Measurements from ENCODE around the gene CYBB.
A peak's percentile ranks its signal among the peaks of the same experiment; 100 is the strongest.
"Not testable (repeated sequence)": the region's sequence is repeated elsewhere in the genome, so short reads cannot be mapped to it uniquely, and the experiment has no call there.

Gene CYBB

DNA sequence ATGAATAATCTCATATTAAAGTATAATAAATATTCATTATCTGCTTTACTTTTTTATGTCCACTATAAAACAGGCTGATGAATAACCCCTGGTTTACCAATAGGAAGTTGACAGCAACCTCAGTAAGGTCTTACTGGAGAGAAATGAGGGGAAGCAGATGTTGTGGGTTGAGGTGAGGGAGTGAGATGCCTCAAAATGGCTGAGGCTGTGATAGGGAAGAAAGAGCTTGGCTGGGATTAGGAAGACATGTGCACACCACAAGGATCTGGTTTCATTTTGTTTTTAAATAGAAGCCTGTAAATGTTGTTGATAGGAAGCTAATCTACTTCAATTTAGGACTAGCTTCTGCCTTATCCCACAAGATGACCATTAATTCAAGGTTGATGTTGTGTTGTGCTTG, 14.4 kb upstream of the CYBB start:
- H3K4me3 ChIP-seq (ENCODE audit: low read depth, low read length), result no peak overlapping the region
- TF ChIP-seq, protein P1, sequence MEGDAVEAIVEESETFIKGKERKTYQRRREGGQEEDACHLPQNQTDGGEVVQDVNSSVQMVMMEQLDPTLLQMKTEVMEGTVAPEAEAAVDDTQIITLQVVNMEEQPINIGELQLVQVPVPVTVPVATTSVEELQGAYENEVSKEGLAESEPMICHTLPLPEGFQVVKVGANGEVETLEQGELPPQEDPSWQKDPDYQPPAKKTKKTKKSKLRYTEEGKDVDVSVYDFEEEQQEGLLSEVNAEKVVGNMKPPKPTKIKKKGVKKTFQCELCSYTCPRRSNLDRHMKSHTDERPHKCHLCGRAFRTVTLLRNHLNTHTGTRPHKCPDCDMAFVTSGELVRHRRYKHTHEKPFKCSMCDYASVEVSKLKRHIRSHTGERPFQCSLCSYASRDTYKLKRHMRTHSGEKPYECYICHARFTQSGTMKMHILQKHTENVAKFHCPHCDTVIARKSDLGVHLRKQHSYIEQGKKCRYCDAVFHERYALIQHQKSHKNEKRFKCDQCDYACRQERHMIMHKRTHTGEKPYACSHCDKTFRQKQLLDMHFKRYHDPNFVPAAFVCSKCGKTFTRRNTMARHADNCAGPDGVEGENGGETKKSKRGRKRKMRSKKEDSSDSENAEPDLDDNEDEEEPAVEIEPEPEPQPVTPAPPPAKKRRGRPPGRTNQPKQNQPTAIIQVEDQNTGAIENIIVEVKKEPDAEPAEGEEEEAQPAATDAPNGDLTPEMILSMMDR (IDR thresholded peaks at IDR 0.05; ENCODE audit: borderline replicate concordance, insufficient read depth, low read depth, low read length), result no peak

DNA sequence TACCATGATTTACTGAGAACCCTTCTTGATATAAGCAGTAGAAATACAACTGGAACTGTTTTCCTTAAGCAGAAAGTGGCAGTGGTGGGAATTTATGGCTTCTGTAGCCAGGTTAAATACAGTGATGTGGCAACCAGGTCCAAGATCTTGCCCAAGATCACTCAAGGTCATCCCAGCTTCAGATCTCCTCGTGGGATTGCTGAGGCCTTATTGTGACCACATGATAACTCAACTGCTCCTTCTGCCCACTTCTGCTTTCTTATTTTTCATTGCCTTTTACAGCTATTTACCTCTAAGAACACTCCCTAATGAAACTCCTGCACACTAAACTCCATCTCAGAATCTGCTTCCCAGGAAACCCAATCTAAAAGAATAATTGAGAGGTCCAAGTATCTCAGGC, 12.4 kb upstream of the CYBB start:
- H3K4me3 ChIP-seq (ENCODE audit: low read depth, low read length), result no peak overlapping the region
- TF ChIP-seq, protein P1 (IDR thresholded peaks at IDR 0.05; ENCODE audit: borderline replicate concordance, insufficient read depth, low read depth, low read length), result no peak

DNA sequence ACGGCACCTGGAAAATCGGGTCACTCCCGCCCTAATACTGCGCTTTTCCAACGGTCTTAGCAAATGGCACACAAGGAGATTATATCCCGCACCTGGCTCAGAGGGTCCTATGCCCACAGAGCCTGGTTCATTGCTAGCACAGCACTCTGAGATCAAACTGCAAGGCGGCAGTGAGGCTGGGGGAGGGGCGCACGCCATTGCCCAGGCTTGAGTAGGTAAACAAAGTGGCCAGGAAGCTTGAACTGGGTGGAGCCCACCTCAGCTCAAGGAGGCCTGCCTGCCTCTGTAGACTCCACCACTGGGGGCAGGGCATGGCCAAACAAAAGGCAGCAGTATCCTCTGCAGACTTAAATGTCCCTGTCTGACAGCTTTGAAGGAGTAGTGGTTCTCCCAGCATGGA, 11.0 kb upstream of the CYBB start:
- not testable (repeated sequence) for H3K4me3 ChIP-seq (ENCODE audit: low read depth, low read length)

DNA sequence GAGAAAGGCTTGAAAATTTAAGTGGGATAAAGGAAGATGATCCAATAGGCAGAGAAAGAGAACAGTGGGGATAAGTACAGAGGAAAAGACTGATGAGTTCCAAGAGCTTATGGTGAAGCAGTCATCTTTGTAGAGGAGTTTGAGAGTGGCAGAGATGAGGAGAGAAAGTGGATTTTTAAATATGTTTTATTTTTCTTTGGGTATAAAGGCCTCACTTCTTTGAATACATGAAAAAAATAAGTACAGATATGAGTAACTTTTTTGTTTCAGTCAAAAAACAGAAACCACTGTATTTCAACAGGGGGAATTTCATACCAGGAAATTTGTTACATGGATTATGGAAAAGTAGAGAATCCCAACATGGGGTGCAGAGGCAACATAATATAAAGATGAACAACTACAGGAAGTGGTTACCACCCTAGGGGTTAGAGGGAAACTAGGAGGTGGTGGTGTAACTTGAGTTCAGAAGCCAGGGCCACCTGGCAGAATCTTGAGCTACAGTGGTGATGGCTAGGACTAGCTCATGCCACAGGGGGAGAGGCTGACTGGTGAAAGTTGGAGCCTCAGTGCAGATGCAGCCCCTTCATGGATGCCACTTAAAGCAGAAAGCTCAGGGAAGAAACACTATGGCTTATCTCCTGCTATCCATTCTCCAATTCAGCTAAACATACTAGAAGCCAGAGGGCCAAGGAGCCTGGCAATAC, 3.4 kb upstream of the CYBB start:
- H3K4me3 ChIP-seq (ENCODE audit: low read depth, low read length), result no peak overlapping the region
- TF ChIP-seq, protein P1 (IDR thresholded peaks at IDR 0.05; ENCODE audit: borderline replicate concordance, insufficient read depth, low read depth, low read length), result no peak

DNA sequence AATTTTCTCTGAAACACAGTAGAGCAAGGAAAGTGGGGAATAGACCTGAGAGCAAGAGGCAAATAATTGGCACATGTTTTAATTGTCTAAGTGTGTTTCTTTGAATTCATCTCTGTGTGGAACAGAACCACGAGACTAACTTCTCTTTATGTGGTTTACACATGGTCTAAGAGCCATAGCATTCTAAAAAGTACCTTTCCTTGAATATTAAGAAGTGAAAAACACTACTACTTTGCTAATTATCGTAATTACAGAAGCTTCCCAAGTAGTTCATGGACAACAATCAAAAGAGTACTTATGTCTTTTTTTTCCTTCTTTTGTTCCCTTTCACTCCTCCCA, 2.9 kb upstream of the CYBB start:
- TF ChIP-seq, protein P1 (IDR thresholded peaks at IDR 0.05; ENCODE audit: borderline replicate concordance, insufficient read depth, low read depth, low read length), result no peak
- H3K4me3 ChIP-seq (ENCODE audit: low read depth, low read length), result no peak overlapping the region

DNA sequence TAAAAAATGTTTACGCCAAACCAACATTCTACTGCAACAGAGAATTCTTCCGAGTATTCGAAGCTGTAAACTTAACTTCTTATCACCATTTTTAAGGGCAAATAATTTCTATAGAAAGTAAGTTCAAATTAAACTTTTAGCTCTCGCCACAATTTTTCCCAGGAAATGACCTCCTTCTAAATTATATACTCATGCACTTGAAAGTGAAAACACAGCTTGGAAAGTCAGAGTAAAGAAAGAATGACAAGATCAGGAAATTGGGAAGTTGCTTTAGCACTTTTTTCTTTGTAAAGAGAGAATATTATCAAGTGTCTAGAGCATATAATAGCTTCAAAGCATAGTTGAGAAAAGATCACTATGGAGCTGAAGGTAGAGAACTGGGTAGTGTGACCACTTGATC, 1.2 kb downstream of the CYBB start:
- TF ChIP-seq, protein P1 (IDR thresholded peaks at IDR 0.05; ENCODE audit: borderline replicate concordance, insufficient read depth, low read depth, low read length), result no peak
- H3K4me3 ChIP-seq (ENCODE audit: low read depth, low read length), result peak overlapping the region; percentile 37

DNA sequence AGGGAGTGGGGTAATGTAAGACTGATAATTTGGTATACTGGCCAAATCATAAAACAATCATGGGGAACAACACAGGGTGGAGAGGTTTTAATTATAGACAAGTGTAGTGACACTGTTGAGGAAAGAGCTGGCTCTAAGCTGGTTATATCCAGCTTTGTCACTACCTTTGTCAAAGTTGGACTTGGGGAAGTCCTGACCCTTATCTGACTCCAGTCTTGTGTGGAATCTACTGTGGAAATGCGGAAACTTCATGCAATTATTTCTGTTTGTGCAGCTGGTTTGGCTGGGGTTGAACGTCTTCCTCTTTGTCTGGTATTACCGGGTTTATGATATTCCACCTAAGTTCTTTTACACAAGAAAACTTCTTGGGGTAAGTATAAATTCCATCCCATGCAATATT, 2.0 kb downstream of the CYBB start:
- peak overlapping the region; percentile 37 for H3K4me3 ChIP-seq (ENCODE audit: low read depth, low read length)
- TF ChIP-seq, protein P1 (IDR thresholded peaks at IDR 0.05; ENCODE audit: borderline replicate concordance, insufficient read depth, low read depth, low read length), result no peak

DNA sequence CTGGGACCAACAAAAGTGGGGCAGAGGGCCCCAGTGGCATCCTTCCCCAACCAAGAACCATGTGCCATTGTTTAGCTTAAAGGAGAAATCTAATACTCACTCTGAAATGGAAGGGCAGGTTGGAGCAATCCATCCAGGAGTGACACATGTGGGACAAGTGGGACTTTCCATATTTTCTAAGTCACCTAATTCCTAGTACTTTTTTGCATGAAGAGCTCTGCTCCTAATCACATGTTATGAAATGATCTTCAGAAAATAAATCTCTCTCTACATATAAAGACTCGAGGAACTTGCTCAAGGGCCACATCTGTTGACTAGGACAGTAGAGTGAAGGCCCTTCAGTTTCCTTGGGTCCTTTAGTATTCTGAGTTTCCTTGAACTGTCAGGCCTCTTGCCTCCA, 2.5 kb downstream of the CYBB start:
- TF ChIP-seq, protein P1 (IDR thresholded peaks at IDR 0.05; ENCODE audit: borderline replicate concordance, insufficient read depth, low read depth, low read length), result no peak
- H3K4me3 ChIP-seq (ENCODE audit: low read depth, low read length), result peak overlapping the region; percentile 19
